HG03432 (cell line): ENCODE results near the gene SP3.
A peak's percentile ranks its signal among the peaks of the same experiment; 100 is the strongest.

Source experiments
- ATAC-seq: cut with Tn5 transposase; IDR thresholded peaks from one replicate; pipeline ENCODE4 v1.9.1; 2021; ENCODE audit warnings: mild to moderate bottlenecking, moderate library complexity; ENCODE audit not compliant: unreplicated experiment

SP3 gene

GRCh38 chr2:173997269-173997668, 32.1 kb upstream of the SP3 start:
- peak; percentile 89 for ATAC-seq

GRCh38 chr2:173996766-173997165, 31.6 kb upstream of the SP3 start:
- no peak for ATAC-seq

DNA sequence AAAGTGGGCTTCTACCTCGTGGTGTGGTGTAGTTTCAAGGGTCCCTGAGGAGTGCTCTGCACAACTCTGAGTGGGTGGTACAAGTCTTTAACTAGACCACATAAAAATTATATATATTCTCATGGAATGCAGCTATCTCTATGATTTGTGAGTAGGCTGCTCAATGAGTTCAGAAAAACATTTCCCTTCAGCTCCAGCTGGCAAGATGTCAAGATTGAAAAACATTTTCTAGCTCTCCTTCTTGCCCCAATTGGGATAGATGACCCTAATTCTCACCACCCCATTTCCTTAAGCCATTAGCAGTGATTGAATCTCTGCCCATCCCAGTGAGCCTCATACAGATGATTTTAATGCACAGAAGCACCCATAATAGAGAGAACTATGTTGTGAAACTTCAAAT, 28.3 kb upstream of the SP3 start:
- ATAC-seq = no peak

- ATAC-seq = no peak
These were observed 26.8 kb upstream of the SP3 start for GRCh38 chr2:173991856-173992588.

GRCh38 chr2:173990970-173991819, 26.0 kb upstream of the SP3 start:
- ATAC-seq = peak; percentile 73

- ATAC-seq = no peak
These were observed 25.1 kb upstream of the SP3 start for GRCh38 chr2:173990245-173990644.

GRCh38 chr2:173989884-173990215, 24.7 kb upstream of the SP3 start:
- ATAC-seq = no peak

- no peak for ATAC-seq
These were observed 24.1 kb upstream of the SP3 start for GRCh38 chr2:173989160-173989883.

GRCh38 chr2:173986805-173987204, 21.6 kb upstream of the SP3 start:
- ATAC-seq = no peak

GRCh38 chr2:173985605-173985992, 20.4 kb upstream of the SP3 start:
- no peak for ATAC-seq

DNA sequence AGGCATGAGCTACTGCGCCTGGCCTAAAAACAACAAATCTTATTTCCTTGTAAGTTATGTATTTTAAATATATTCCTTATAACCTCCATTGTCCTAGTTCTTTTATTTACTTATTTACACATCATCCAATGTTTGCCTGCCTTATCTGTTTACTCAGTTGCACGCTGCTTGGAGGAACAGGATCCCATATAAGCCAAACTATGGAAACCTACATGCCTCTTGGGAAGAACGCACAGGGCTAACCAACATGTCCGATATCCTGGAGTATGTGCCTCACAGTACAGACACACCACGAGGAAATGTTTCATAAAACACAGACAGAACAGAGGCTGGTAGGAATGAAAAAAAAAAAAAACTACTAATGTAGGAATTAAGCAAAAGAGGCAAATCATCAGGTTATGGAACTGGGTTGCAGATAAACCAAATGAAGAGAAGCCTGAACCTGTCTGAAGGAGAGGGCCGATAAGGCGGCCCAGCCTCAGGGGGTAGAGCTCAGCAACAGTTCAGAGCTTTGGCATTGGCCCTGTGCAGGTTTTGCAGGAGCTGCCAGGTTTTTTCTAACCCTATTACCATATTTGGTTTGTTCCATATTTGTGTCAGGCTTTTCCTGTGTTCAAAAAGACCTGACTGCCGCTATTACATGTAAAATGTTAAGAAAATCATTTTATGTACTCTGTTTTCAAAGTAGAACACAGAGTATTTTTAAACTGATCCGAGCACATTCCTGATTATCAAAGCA, 19.9 kb upstream of the SP3 start:
- ATAC-seq = no peak

- no peak for ATAC-seq
These were observed 18.3 kb upstream of the SP3 start for GRCh38 chr2:173983391-173983871.

DNA sequence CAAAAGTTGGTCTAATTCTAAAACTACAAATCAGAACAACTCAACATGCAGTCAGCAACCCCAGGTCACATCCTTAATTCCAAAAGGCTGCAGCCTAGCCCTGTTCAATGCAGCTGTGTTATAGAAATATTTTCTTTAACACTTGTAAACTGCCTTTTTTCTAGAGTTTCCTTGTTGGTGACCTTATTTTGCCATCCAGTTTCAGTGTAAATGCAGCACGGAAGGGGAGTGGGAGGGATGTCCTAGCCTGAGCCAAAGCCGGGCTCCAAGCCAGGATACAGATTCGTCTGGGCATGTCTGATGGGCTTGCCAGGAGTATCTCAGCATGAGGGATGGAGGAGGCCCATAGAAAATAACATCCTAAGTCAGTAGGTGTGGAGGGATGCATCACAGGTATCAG, 17.7 kb upstream of the SP3 start:
- no peak for ATAC-seq

DNA sequence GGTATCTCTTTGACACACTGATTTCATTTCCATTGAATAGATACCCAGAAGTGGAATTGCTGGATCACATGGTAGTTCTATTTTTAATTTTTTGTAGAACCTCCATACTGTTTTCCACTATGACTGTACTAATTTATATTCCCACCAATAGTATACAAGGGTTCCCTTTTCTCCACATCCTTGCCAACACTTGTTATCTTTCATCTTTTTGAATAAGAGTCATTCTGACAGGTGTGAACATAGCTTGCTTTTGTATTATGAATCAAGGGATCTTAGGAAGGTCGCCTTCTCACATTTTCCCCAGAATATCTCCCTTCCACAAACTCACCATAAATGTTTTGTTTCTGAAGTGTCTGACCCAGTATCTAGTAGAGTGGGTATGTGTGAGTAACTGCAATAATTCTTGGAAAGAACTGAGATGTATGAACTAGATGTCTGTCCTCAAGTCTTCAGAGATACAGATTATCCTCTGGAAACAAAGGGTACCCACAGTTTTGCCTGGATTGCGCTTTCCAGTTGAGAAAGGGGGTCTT, 17.1 kb upstream of the SP3 start:
- no peak for ATAC-seq

DNA sequence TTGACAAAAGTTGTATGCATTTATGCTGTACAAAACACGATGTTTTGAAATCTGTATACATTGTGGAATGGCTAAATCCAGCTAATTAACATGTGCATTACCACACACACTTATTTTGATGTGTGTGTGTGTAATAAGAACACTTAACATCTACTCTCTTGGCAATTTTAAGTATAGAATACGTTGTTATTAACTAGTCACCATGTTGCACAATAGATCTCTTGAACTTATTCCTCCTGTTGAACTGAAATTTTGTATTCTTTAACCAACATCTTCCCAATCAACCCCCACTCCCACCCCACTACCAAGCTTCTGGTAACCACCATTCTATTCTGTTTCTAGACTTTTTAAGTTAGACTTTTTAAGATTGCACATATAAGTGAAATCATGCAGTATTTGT, 16.3 kb upstream of the SP3 start:
- no peak for ATAC-seq

- ATAC-seq = no peak
These were observed 14.7 kb upstream of the SP3 start for GRCh38 chr2:173979751-173980351.

GRCh38 chr2:173978447-173978846, 13.3 kb upstream of the SP3 start:
- no peak for ATAC-seq

GRCh38 chr2:173972636-173973035, 7.5 kb upstream of the SP3 start:
- ATAC-seq = no peak

GRCh38 chr2:173972165-173972564, 7.0 kb upstream of the SP3 start:
- ATAC-seq = no peak

DNA sequence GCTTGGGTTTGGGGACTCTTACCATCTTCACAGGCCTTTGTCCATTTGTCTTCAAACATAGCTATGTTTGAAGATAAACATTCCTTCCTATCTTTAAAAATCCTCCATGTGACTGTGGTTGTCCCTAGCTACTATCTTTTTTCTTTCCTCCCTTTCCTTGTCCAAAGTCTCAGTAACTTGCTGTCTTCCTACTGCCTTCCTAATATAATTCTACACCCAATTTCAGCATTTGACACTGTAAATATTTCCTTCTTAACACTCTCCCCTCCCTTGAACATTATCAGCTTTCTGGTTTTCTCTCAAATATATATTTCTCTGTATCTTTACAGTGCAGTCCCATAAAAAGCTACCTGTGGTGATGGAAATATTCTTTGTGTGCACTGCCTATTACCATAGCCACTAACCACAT, 5.3 kb upstream of the SP3 start:
- ATAC-seq = no peak
